ENCODE data around the gene ADGRG6. TPM values are rescaled to one million over a fixed set of nuclear protein-coding genes. Genes with fewer than 3 reads are reported as not detected.

Gene ADGRG6
- total and polyA plus RNA-seq, 2 of the 8 experiments (the other 6 are each of a cell fraction or from before 2014, with no cell fraction given) = 1.1 to 6.2 TPM

DNA sequence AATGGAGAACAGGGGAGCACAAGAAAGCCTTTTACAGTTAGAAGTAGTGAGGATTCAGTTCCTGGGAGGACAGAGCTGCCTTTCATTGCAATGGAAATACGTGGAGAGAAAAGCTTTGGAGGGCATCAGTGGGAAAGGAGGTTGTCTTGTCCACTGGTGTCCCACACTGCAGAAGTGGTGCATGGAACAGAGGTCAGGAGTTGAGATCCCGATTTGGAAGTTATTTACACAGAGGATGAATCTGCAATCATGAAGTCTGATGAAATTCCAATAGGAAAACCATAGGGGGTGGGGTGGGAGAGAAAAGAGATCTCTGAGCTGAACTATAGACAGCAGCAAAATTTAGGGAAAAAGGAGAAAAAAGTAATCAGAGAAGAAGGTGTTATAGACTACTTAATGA lies 33.6 kb downstream of the ADGRG6 start:
- Histone ChIP-seq H3K18ac (ENCODE audit: extremely low read depth, low read length) (no peak overlapping the region), H3K4me1 (replicated peaks in 1 of 4; ENCODE audit: control insufficient read depth in 3 of 4, insufficient read depth in 4 of 4, low read length in 3 of 4) (no peaks in the 10 kb centered on the region), H2AK5ac (ENCODE audit: low read depth, low read length) (no peak overlapping the region), H4K91ac (replicated peaks; ENCODE audit: insufficient read length, low read length) (no peak overlapping the region), H3K27me3 (replicated peaks in 1 of 4; ENCODE audit: control insufficient read depth in 3 of 4, extremely low read depth in 1 of 4, insufficient read depth in 3 of 4, low read length in 3 of 4) (no peaks in the 10 kb centered on the region), H3K56ac (replicated peaks; ENCODE audit: insufficient read length, low read depth, low read length) (no peak overlapping the region), H2BK5ac (ENCODE audit: low read depth, low read length) (no peak overlapping the region), H4K5ac (ENCODE audit: insufficient read length, low read depth, low read length) (no peak overlapping the region), H2AFZ (ENCODE audit: low read length) (no peak overlapping the region), H3K9ac (replicated peaks in 1 of 4; ENCODE audit: extremely low read depth in 1 of 4, low read depth in 3 of 4, low read length in 3 of 4) (no peak overlapping the region), H3K27ac (ENCODE audit: low read depth, low read length) (no peak overlapping the region), H4K8ac (ENCODE audit: extremely low read depth, insufficient read depth, low read length) (no peak overlapping the region), H2BK12ac (ENCODE audit: low read depth, low read length) (no peak overlapping the region), H3K4me2 (ENCODE audit: insufficient read depth in 1 of 2, low read depth in 2 of 2, low read length in 2 of 2) (no peak overlapping the region), H3K14ac (ENCODE audit: insufficient read length) (no peak overlapping the region), H2BK15ac (ENCODE audit: low read length) (no peak overlapping the region), H3K4ac (replicated peaks; ENCODE audit: insufficient read length, low read depth, low read length) (no peak overlapping the region), H3K9me3 (ENCODE audit: insufficient read depth in 2 of 2, low read depth in 1 of 2, low read length in 1 of 2) (no peaks in the 10 kb centered on the region), H3K23me2 (ENCODE audit: low read depth, low read length) (no peaks in the 10 kb centered on the region; the same call in 1 of the 2 replicates), H3K36me3 (ENCODE audit: control insufficient read depth in 2 of 4, insufficient read depth in 4 of 4, low read length in 3 of 4) (no peaks in the 10 kb centered on the region), H2BK120ac (replicated peaks; ENCODE audit: low read depth, low read length) (no peak overlapping the region), H3K79me1 (ENCODE audit: low read depth, low read length) (no peaks in the 10 kb centered on the region), H4K20me1 (replicated peaks in 1 of 2; ENCODE audit: control insufficient read depth in 1 of 2, insufficient read depth in 2 of 2, low read length in 2 of 2) (no peaks in the 10 kb centered on the region), H3K23ac (ENCODE audit: insufficient read length) (no peak overlapping the region), H2BK20ac (ENCODE audit: low read length) (no peak overlapping the region), H3K79me2 (ENCODE audit: control insufficient read depth in 1 of 2, insufficient read depth in 2 of 2, low read length in 2 of 2) (no peaks in the 10 kb centered on the region), H3K4me3 (ENCODE audit: extremely low read depth in 1 of 4, insufficient read depth in 2 of 4, low read depth in 3 of 4, low read length in 4 of 4) (no peak overlapping the region)
- ChIA-PET CTCF (ENCODE audit: partially characterized antibody) (interaction anchor here (1.0 to 1.9 kb wide), 2 partner anchors 11 to 21 kb away, joined by 3 to 4 read pairs; no protein-coding TSS in a partner anchor), POLR2A (ENCODE audit: partially characterized antibody) (no interaction called here)
- 88% methylated on average over 2 of the region's 2 CpGs; no CpG with 5 or more reads in 1 of the 2 experiments for WGBS, 2 experiments (ENCODE audit: extremely low coverage in 1 of 2, insufficient coverage in 1 of 2, insufficient read length in 1 of 2, insufficient replicate concordance in 2 of 2, low coverage in 1 of 2, low lambda C conversion rate in 2 of 2, missing lambda C conversion rate in 1 of 2)
- FAIRE-seq (no peak), DNase-seq (ENCODE audit: low read depth in 1 of 2, low spot score in 2 of 2) (no peak)
- TF ChIP-seq NANOG (IDR thresholded peaks at IDR 0.05; ENCODE audit: insufficient read depth, low read depth, low read length, poor library complexity, severe bottlenecking) (no peak), POU5F1 (IDR thresholded peaks at IDR 0.05; ENCODE audit: low read depth, low read length) (no peak), CREB1 (IDR thresholded peaks at IDR 0.05) (no peak), FOSL1 (IDR thresholded peaks at IDR 0.05; ENCODE audit: insufficient read depth, low read depth, low read length) (no peak), BCL11A (IDR thresholded peaks at IDR 0.05; ENCODE audit: low read depth in 2 of 2, low read length in 2 of 2) (no peak), CBX5 (IDR thresholded peaks at IDR 0.05; ENCODE audit: low read depth, low read length) (no peak)

All from H1 (cell line).